ENCODE results near the gene GPR137C.
"Not testable (repeated sequence)": the region's sequence is repeated elsewhere in the genome, so short reads cannot be mapped to it uniquely, and the experiment has no call there.

GPR137C gene

GRCh38 chr14:52547526-52547925, 5.1 kb upstream of the GPR137C start:
- Histone ChIP-seq H3K36me3 (ENCODE audit: insufficient read depth, low read length) (no peaks in the 10 kb centered on the region), H3K4me1 (ENCODE audit: insufficient read depth, low read length) (peaks cover 4% of the 10 kb centered on the region), H3K9me3 (ENCODE audit: low read length) (no peaks in the 10 kb centered on the region), H2AFZ (ENCODE audit: low read depth, low read length) (no peak overlapping the region), H3K4me3 (ENCODE audit: low read length) (no peak overlapping the region), H3K27me3 (ENCODE audit: insufficient read depth, low read length) (no peaks in the 10 kb centered on the region)

GRCh38 chr14:52550661-52551060, 2.0 kb upstream of the GPR137C start:
- H3K27me3 ChIP-seq (ENCODE audit: insufficient read depth, low read length), result no peaks in the 10 kb centered on the region
- no peaks in the 10 kb centered on the region for H3K36me3 ChIP-seq (ENCODE audit: insufficient read depth, low read length)
- peak overlapping the region; percentile 68 for H3K4me3 ChIP-seq (ENCODE audit: low read length)
- H3K4me1 ChIP-seq (ENCODE audit: insufficient read depth, low read length), result peaks cover 11% of the 10 kb centered on the region
- H2AFZ ChIP-seq (ENCODE audit: low read depth, low read length), result no peak overlapping the region
- no peaks in the 10 kb centered on the region for H3K9me3 ChIP-seq (ENCODE audit: low read length)

- H2AFZ ChIP-seq (ENCODE audit: low read depth, low read length), result peak overlapping the region; percentile 71
- H3K36me3 ChIP-seq (ENCODE audit: insufficient read depth, low read length), result no peaks in the 10 kb centered on the region
- no peaks in the 10 kb centered on the region for H3K9me3 ChIP-seq (ENCODE audit: low read length)
- H3K27me3 ChIP-seq (ENCODE audit: insufficient read depth, low read length), result no peaks in the 10 kb centered on the region
- peak overlapping the region; percentile 68 for H3K4me3 ChIP-seq (ENCODE audit: low read length)
- H3K4me1 ChIP-seq (ENCODE audit: insufficient read depth, low read length), result peaks cover 11% of the 10 kb centered on the region
These were observed 1.4 kb upstream of the GPR137C start for GRCh38 chr14:52551205-52551604.

- H3K4me3 ChIP-seq (ENCODE audit: low read length), result peak overlapping the region; percentile 68
- no peaks in the 10 kb centered on the region for H3K9me3 ChIP-seq (ENCODE audit: low read length)
- peak overlapping the region; percentile 71 for H2AFZ ChIP-seq (ENCODE audit: low read depth, low read length)
- H3K4me1 ChIP-seq (ENCODE audit: insufficient read depth, low read length), result peaks cover 11% of the 10 kb centered on the region
- no peaks in the 10 kb centered on the region for H3K27me3 ChIP-seq (ENCODE audit: insufficient read depth, low read length)
- no peaks in the 10 kb centered on the region for H3K36me3 ChIP-seq (ENCODE audit: insufficient read depth, low read length)
These were observed 957 bp upstream of the GPR137C start for GRCh38 chr14:52551696-52552062.

- Histone ChIP-seq H3K4me1 (ENCODE audit: insufficient read depth, low read length) (peaks cover 11% of the 10 kb centered on the region), H3K4me3 (ENCODE audit: low read length) (peak overlapping the region; percentile 70), H3K27me3 (ENCODE audit: insufficient read depth, low read length) (no peaks in the 10 kb centered on the region), H3K9me3 (ENCODE audit: low read length) (no peaks in the 10 kb centered on the region), H2AFZ (ENCODE audit: low read depth, low read length) (peak overlapping the region; percentile 76), H3K36me3 (ENCODE audit: insufficient read depth, low read length) (no peaks in the 10 kb centered on the region)
These were observed 500 bp downstream of the GPR137C start for GRCh38 chr14:52553002-52553670.

GRCh38 chr14:52553671-52554575, 1.3 kb downstream of the GPR137C start:
- H3K4me1 ChIP-seq (ENCODE audit: insufficient read depth, low read length), result peaks cover 11% of the 10 kb centered on the region
- H3K27me3 ChIP-seq (ENCODE audit: insufficient read depth, low read length), result no peaks in the 10 kb centered on the region
- no peaks in the 10 kb centered on the region for H3K9me3 ChIP-seq (ENCODE audit: low read length)
- peak overlapping the region; percentile 76 for H2AFZ ChIP-seq (ENCODE audit: low read depth, low read length)
- H3K4me3 ChIP-seq (ENCODE audit: low read length), result peak overlapping the region; percentile 70
- H3K36me3 ChIP-seq (ENCODE audit: insufficient read depth, low read length), result no peaks in the 10 kb centered on the region

GRCh38 chr14:52558688-52559087, 6.1 kb downstream of the GPR137C start:
- no peaks in the 10 kb centered on the region for H3K9me3 ChIP-seq (ENCODE audit: low read length)
- peaks cover 7% of the 10 kb centered on the region for H3K4me1 ChIP-seq (ENCODE audit: insufficient read depth, low read length)
- H3K4me3 ChIP-seq (ENCODE audit: low read length), result no peak overlapping the region
- H3K36me3 ChIP-seq (ENCODE audit: insufficient read depth, low read length), result no peaks in the 10 kb centered on the region
- no peaks in the 10 kb centered on the region for H3K27me3 ChIP-seq (ENCODE audit: insufficient read depth, low read length)
- no peak overlapping the region for H2AFZ ChIP-seq (ENCODE audit: low read depth, low read length)

- Histone ChIP-seq H3K27me3 (ENCODE audit: insufficient read depth, low read length) (no peaks in the 10 kb centered on the region), H3K4me1 (ENCODE audit: insufficient read depth, low read length) (no peaks in the 10 kb centered on the region)
These were observed 10.5 kb downstream of the GPR137C start for GRCh38 chr14:52563120-52563519.

GRCh38 chr14:52568454-52568853, 15.8 kb downstream of the GPR137C start:
- not testable (repeated sequence) for H3K9me3 ChIP-seq (ENCODE audit: low read length); H2AFZ ChIP-seq (ENCODE audit: low read depth, low read length); H3K27me3 ChIP-seq (ENCODE audit: insufficient read depth, low read length); H3K4me3 ChIP-seq (ENCODE audit: low read length); H3K4me1 ChIP-seq (ENCODE audit: insufficient read depth, low read length); H3K36me3 ChIP-seq (ENCODE audit: insufficient read depth, low read length)

More at GRCh38 chr14:52563120-52563519, 10.5 kb downstream of the GPR137C start:
- Histone ChIP-seq H3K9me3 (ENCODE audit: low read length) (no peaks in the 10 kb centered on the region), H3K4me3 (ENCODE audit: low read length) (no peak overlapping the region), H3K36me3 (ENCODE audit: insufficient read depth, low read length) (no peaks in the 10 kb centered on the region), H2AFZ (ENCODE audit: low read depth, low read length) (no peak overlapping the region)

GRCh38 chr14:52575858-52576257, 23.2 kb downstream of the GPR137C start:
- no peaks in the 10 kb centered on the region for H3K36me3 ChIP-seq (ENCODE audit: insufficient read depth, low read length)
- no peaks in the 10 kb centered on the region for H3K27me3 ChIP-seq (ENCODE audit: insufficient read depth, low read length)
- H2AFZ ChIP-seq (ENCODE audit: low read depth, low read length), result no peak overlapping the region
- no peaks in the 10 kb centered on the region for H3K4me1 ChIP-seq (ENCODE audit: insufficient read depth, low read length)
- no peaks in the 10 kb centered on the region for H3K9me3 ChIP-seq (ENCODE audit: low read length)
- no peak overlapping the region for H3K4me3 ChIP-seq (ENCODE audit: low read length)

GRCh38 chr14:52583544-52583943, 30.9 kb downstream of the GPR137C start:
- Histone ChIP-seq H3K4me1 (ENCODE audit: insufficient read depth, low read length) (no peaks in the 10 kb centered on the region), H3K27me3 (ENCODE audit: insufficient read depth, low read length) (no peaks in the 10 kb centered on the region), H3K9me3 (ENCODE audit: low read length) (no peaks in the 10 kb centered on the region), H3K4me3 (ENCODE audit: low read length) (no peak overlapping the region), H3K36me3 (ENCODE audit: insufficient read depth, low read length) (no peaks in the 10 kb centered on the region), H2AFZ (ENCODE audit: low read depth, low read length) (no peak overlapping the region)

- Histone ChIP-seq H3K36me3 (ENCODE audit: insufficient read depth, low read length) (no peaks in the 10 kb centered on the region), H3K4me3 (ENCODE audit: low read length) (no peak overlapping the region), H3K4me1 (ENCODE audit: insufficient read depth, low read length) (no peaks in the 10 kb centered on the region), H3K27me3 (ENCODE audit: insufficient read depth, low read length) (no peaks in the 10 kb centered on the region), H3K9me3 (ENCODE audit: low read length) (no peaks in the 10 kb centered on the region), H2AFZ (ENCODE audit: low read depth, low read length) (no peak overlapping the region)
These were observed 37.0 kb downstream of the GPR137C start for GRCh38 chr14:52589646-52590045.

GRCh38 chr14:52590318-52590717, 37.7 kb downstream of the GPR137C start:
- H3K4me3 ChIP-seq (ENCODE audit: low read length), result no peak overlapping the region
- H2AFZ ChIP-seq (ENCODE audit: low read depth, low read length), result no peak overlapping the region
- H3K36me3 ChIP-seq (ENCODE audit: insufficient read depth, low read length), result no peaks in the 10 kb centered on the region
- no peaks in the 10 kb centered on the region for H3K9me3 ChIP-seq (ENCODE audit: low read length)
- no peaks in the 10 kb centered on the region for H3K27me3 ChIP-seq (ENCODE audit: insufficient read depth, low read length)
- H3K4me1 ChIP-seq (ENCODE audit: insufficient read depth, low read length), result no peaks in the 10 kb centered on the region

Measured in neuron (in vitro differentiated cells).